IMR-90 (cell line): ENCODE results near the gene SLITRK3. TPM values are rescaled to one million over a fixed set of nuclear protein-coding genes. Genes with fewer than 3 reads are reported as not detected.

ENCODE experiments used
- ATAC-seq: fragments of 200-7000 bp; cut with Tn5 transposase; 2 replicates; pipeline ENCODE4 v1.9.1; 2020; ENCODE audit warnings: low read depth, mild to moderate bottlenecking, moderate library complexity
- BruUV-seq: library from RNA; stranded (reverse); fragments of 400-500 nt; replicated peaks from 2 replicates; lab custom pipeline; 2021; lab: Mats Ljungman, UMichigan
- CTCF ChIA-PET: fragments of 300-600 bp; formaldehyde crosslinking; extraction: SDS; loops from one replicate; lab custom pipeline; 2021; ENCODE audit warnings: antibody characterized with exemption; lab: Yijun Ruan, JAX
- POLR2A ChIA-PET: fragments of 300-600 bp; sonication (Branson Sonifier 250); formaldehyde crosslinking; loops from one replicate; lab custom pipeline; 2022; ENCODE audit warnings: antibody characterized with exemption; ENCODE audit not compliant: unreplicated experiment; lab: Charles Lee
- DNase-seq: peaks from one replicate; pipeline ENCODE4 v3.0.0; 2013
- H2AFZ ChIP-seq: replicated peaks from 2 replicates; pipeline ENCODE3; 2013; ENCODE audit warnings: low read length, mild to moderate bottlenecking; ENCODE audit not compliant: poor library complexity
- H2AK5ac ChIP-seq: 2 replicates; pipeline ENCODE4 v1.6.1; 2013; ENCODE audit warnings: low read depth, low read length, inconsistent platforms
- H2AK9ac ChIP-seq: replicated peaks from 2 replicates; pipeline ENCODE3; 2013; ENCODE audit warnings: mild to moderate bottlenecking, low read depth, low read length, moderate library complexity; ENCODE audit not compliant: poor library complexity
- H2BK120ac ChIP-seq: 2 replicates; pipeline ENCODE4 v1.6.1; 2013; ENCODE audit warnings: low read depth, low read length, inconsistent platforms
- H2BK15ac ChIP-seq: 3 replicates; pipeline ENCODE4 v1.6.1; 2013; ENCODE audit warnings: low read depth, low read length, inconsistent platforms
- H2BK20ac ChIP-seq: 2 replicates; pipeline ENCODE4 v1.6.1; 2013; ENCODE audit warnings: low read depth, mild to moderate bottlenecking, inconsistent platforms, low read length, moderate library complexity
- H2BK5ac ChIP-seq: 2 replicates; pipeline ENCODE4 v1.6.1; 2013; ENCODE audit warnings: mild to moderate bottlenecking, low read depth, low read length, inconsistent platforms; ENCODE audit not compliant: poor library complexity, severe bottlenecking
- H3K14ac ChIP-seq: replicated peaks from 2 replicates; pipeline ENCODE4 v1.6.1; 2013; ENCODE audit warnings: low read depth, low read length, inconsistent platforms
- H3K18ac ChIP-seq: 2 replicates; pipeline ENCODE4 v1.6.1; 2013; ENCODE audit warnings: low read depth, low read length, control low read depth
- H3K23ac ChIP-seq: 2 replicates; pipeline ENCODE4 v1.6.1; 2013; ENCODE audit warnings: low read depth, low read length, inconsistent platforms
- H3K27ac ChIP-seq: 2 replicates; pipeline ENCODE4 v1.5.1; 2013; ENCODE audit warnings: mild to moderate bottlenecking, control low read depth, low read length; ENCODE audit not compliant: insufficient read depth
- H3K27me3 ChIP-seq: 2 replicates; pipeline ENCODE4 v1.6.1; 2013; ENCODE audit warnings: low read length; ENCODE audit not compliant: control insufficient read depth, insufficient read depth
- H3K36me3 ChIP-seq: 2 replicates; pipeline ENCODE4 v1.6.1; 2013; ENCODE audit warnings: low read length, mixed read lengths; ENCODE audit not compliant: control insufficient read depth, insufficient read depth
- H3K4ac ChIP-seq: 2 replicates; pipeline ENCODE4 v1.6.1; 2013; ENCODE audit warnings: low read depth, low read length, inconsistent platforms
- H3K4me1 ChIP-seq: 2 replicates; pipeline ENCODE4 v1.6.1; 2013; ENCODE audit warnings: low read length, mixed read lengths; ENCODE audit not compliant: control insufficient read depth, insufficient read depth
- H3K4me2 ChIP-seq: 2 replicates; pipeline ENCODE4 v1.6.1; 2013; ENCODE audit warnings: low read depth, mild to moderate bottlenecking, control low read depth, low read length, moderate library complexity
- H3K4me3 ChIP-seq: 2 replicates; pipeline ENCODE4 v1.5.1; 2013; ENCODE audit warnings: low read depth, mild to moderate bottlenecking, control low read depth, low read length, moderate library complexity; ENCODE audit not compliant: insufficient read depth
- H3K56ac ChIP-seq: 2 replicates; pipeline ENCODE4 v1.6.1; 2013; ENCODE audit warnings: low read length, inconsistent platforms; ENCODE audit not compliant: insufficient read depth; ENCODE audit errors: extremely low read depth
- H3K79me1 ChIP-seq, 2 experiments: 2 replicates each; pipeline ENCODE4 v1.6.1; 2013; ENCODE audit warnings: low read length in 2 of 2, inconsistent platforms in 1 of 2, low read depth in 1 of 2
- H3K9ac ChIP-seq: 2 replicates; pipeline ENCODE4 v1.6.1; 2013; ENCODE audit warnings: low read depth, low read length, control low read depth
- H3K9me1 ChIP-seq: 2 replicates; pipeline ENCODE4 v1.6.1; 2013; ENCODE audit warnings: low read length, inconsistent platforms; ENCODE audit not compliant: insufficient read depth
- H3K9me3 ChIP-seq: 2 replicates; pipeline ENCODE4 v1.6.1; 2013; ENCODE audit warnings: low read length; ENCODE audit not compliant: control insufficient read depth, insufficient read depth
- H4K20me1 ChIP-seq: 2 replicates; pipeline ENCODE4 v1.6.1; 2013; ENCODE audit warnings: low read length, inconsistent platforms; ENCODE audit not compliant: insufficient read depth
- H4K5ac ChIP-seq: 2 replicates; pipeline ENCODE4 v1.6.1; 2013; ENCODE audit warnings: mild to moderate bottlenecking, low read depth, low read length, control low read depth
- H4K8ac ChIP-seq, 2 experiments: 2 replicates each; pipeline ENCODE4 v1.6.1; 2013; ENCODE audit warnings: low read depth in 2 of 2, low read length in 2 of 2, control low read depth in 1 of 2, inconsistent platforms in 1 of 2
- H4K91ac ChIP-seq: 2 replicates; pipeline ENCODE4 v1.6.1; 2013; ENCODE audit warnings: low read depth, low read length, inconsistent platforms; ENCODE audit not compliant: insufficient read depth
- BHLHE40 ChIP-seq: fragments of 150-350 bp; IDR thresholded peaks from 2 replicates; pipeline ENCODE4 v1.6.1; 2016; ENCODE audit warnings: mild to moderate bottlenecking, low read depth, low read length
- CEBPB ChIP-seq: IDR thresholded peaks from 2 replicates; pipeline ENCODE4 v1.6.1; 2012; ENCODE audit warnings: low read depth, low read length, improper control_type of control experiment
- CHD1 ChIP-seq: IDR thresholded peaks from 2 replicates; pipeline ENCODE4 v1.6.1; 2012; ENCODE audit warnings: low read depth, low read length, improper control_type of control experiment
- FOS ChIP-seq: fragments of 150-350 bp; IDR thresholded peaks from 2 replicates; pipeline ENCODE4 v1.6.1; 2016; ENCODE audit warnings: low read depth, low read length
- MAFK ChIP-seq: IDR thresholded peaks from 2 replicates; pipeline ENCODE4 v1.6.1; 2012; ENCODE audit warnings: low read depth, low read length, improper control_type of control experiment
- MAZ ChIP-seq: IDR thresholded peaks from 2 replicates; pipeline ENCODE4 v1.6.1; 2012; ENCODE audit warnings: low read depth, mild to moderate bottlenecking, low read length, improper control_type of control experiment, moderate library complexity, borderline replicate concordance
- MXI1 ChIP-seq: IDR thresholded peaks from 2 replicates; pipeline ENCODE4 v1.6.1; 2012; ENCODE audit warnings: low read depth, mild to moderate bottlenecking, low read length, moderate library complexity, borderline replicate concordance
- POLR2A ChIP-seq: IDR thresholded peaks from 2 replicates; pipeline ENCODE4 v1.6.1; 2012; ENCODE audit warnings: mild to moderate bottlenecking, low read depth, low read length
- RAD21 ChIP-seq: IDR thresholded peaks from 2 replicates; pipeline ENCODE4 v1.6.1; 2012; ENCODE audit warnings: low read length, improper control_type of control experiment
- RCOR1 ChIP-seq: IDR thresholded peaks from 2 replicates; pipeline ENCODE4 v1.6.1; 2012; ENCODE audit warnings: mild to moderate bottlenecking, low read length, improper control_type of control experiment; ENCODE audit not compliant: insufficient replicate concordance
- RFX5 ChIP-seq: IDR thresholded peaks from 2 replicates; pipeline ENCODE4 v1.8.0; 2012; ENCODE audit warnings: low read depth, mild to moderate bottlenecking, low read length, moderate library complexity
- WGBS, 2 experiments: methylation state at CpG; one replicate each; pipeline versions ENCODE4 v1.1.5 to v1.1.7; 2013; ENCODE audit warnings: missing lambda C conversion rate in 2 of 2; ENCODE audit not compliant: insufficient read length in 1 of 2; ENCODE audit errors: extremely low coverage in 2 of 2; 5-methylcytosine and 5-hydroxymethylcytosine counted together
- dilution Hi-C: fragments of 300-500 bp; cut with HindIII; formaldehyde crosslinking; loops from one replicate; pipeline ENCODE4 v1.14.3; 2018; ENCODE audit warnings: low sequenced_read_pairs; ENCODE audit not compliant: unreplicated experiment
- in situ Hi-C: fragments of 300-500 bp; cut with MboI; formaldehyde crosslinking; loops from 3 replicates; pipeline ENCODE4 v1.14.3; 2019; ENCODE audit warnings: low sequenced_read_pairs, inconsistent platforms, mixed read lengths
- intact Hi-C: fragments of 100-400 bp; cut with micrococcal nuclease; formaldehyde crosslinking; loops from 2 replicates; pipeline ENCODE4 v1.10.0; 2022
- polyA plus RNA-seq, 3 experiments: library from polyadenylated mRNA; depleted of rRNA; stranded (reverse); fragments of >200 nt; gene quantifications; 2 replicates each; pipeline ENCODE4 v1.2.3, GENCODE V29; 2012; ENCODE audit warnings: low replicate concordance in 1 of 3
- total RNA-seq: library from RNA; depleted of rRNA; stranded (reverse); fragments of >200 nt; gene quantifications from 2 replicates; pipeline ENCODE4 v1.2.3, GENCODE V29; 2012

Gene SLITRK3
- total and polyA plus RNA-seq, 2 of the 4 experiments (the other 2 are of a cell fraction): not detected

GRCh38 chr3:165181556-165181955 lies 14.6 kb downstream of the SLITRK3 start:
- BruUV-seq: no TSS peak
- Histone ChIP-seq H2AFZ (no peak overlapping the region), H3K56ac (no peak overlapping the region), H2BK20ac (no peak overlapping the region), H3K9me3 (no peaks in the 10 kb centered on the region), H4K8ac (no peak overlapping the region), H4K91ac (no peak overlapping the region), H3K4me1 (no peaks in the 10 kb centered on the region), H3K14ac (no peak overlapping the region), H2AK5ac (no peak overlapping the region), H3K27me3 (no peaks in the 10 kb centered on the region), H3K4ac (no peak overlapping the region), H2BK5ac (no peak overlapping the region), H3K9me1 (no peaks in the 10 kb centered on the region), H2BK15ac (no peak overlapping the region), H4K20me1 (no peaks in the 10 kb centered on the region), H3K9ac (no peak overlapping the region), H3K79me1 (no peaks in the 10 kb centered on the region), H4K5ac (no peak overlapping the region), H3K4me2 (no peak overlapping the region), H2AK9ac (no peak overlapping the region), H3K36me3 (no peaks in the 10 kb centered on the region), H3K4me3 (no peak overlapping the region), H3K23ac (no peak overlapping the region), H2BK120ac (no peak overlapping the region), H3K27ac (no peak overlapping the region), H3K18ac (no peak overlapping the region)
- no peak for DNase-seq
- ATAC-seq: no peak
- intact Hi-C loops (no loop called here), in situ Hi-C loops (no loop called here), dilution Hi-C loops (no loop called here)
- TF ChIP-seq POLR2A (no peak), BHLHE40 (no peak), RCOR1 (no peak), MXI1 (no peak), RAD21 (no peak), RFX5 (no peak), CHD1 (no peak), MAZ (no peak), FOS (no peak), CEBPB (no peak), MAFK (no peak)
- CTCF ChIA-PET: no interaction called here
- no CpG with 5 or more reads among the region's 1 CpG for WGBS, 2 experiments
- POLR2A ChIA-PET: no interaction called here
